SK-N-MC (cell line): Measurements from ENCODE around the gene CAST.
"Not testable (repeated sequence)": the region's sequence is repeated elsewhere in the genome, so short reads cannot be mapped to it uniquely, and the experiment has no call there.

ENCODE experiments used
- DNase-seq: peaks from one replicate; pipeline ENCODE4 v3.0.0-alpha.2; 2011; ENCODE audit warnings: low read depth, low spot score
- H3K27ac ChIP-seq: fragments of 200-600 bp; sonication (generic); 2 replicates; pipeline ENCODE4 v1.5.1; 2016; ENCODE audit warnings: mixed run types
- H3K36me3 ChIP-seq: fragments of 200-600 bp; sonication (generic); 2 replicates; pipeline ENCODE4 v1.6.1; 2017; ENCODE audit warnings: antibody characterized with exemption, low read length, mixed read lengths; ENCODE audit not compliant: insufficient read depth
- H3K4me3 ChIP-seq: fragments of 200-600 bp; sonication (generic); 2 replicates; pipeline ENCODE4 v1.5.1; 2016
- H3K9ac ChIP-seq: fragments of 200-600 bp; sonication (generic); 2 replicates; pipeline ENCODE4 v1.8.0; 2017; ENCODE audit warnings: mixed run types, mixed read lengths; ENCODE audit not compliant: insufficient read length
- H3K9me3 ChIP-seq: fragments of 200-600 bp; sonication (generic); 2 replicates; pipeline ENCODE4 v1.6.1; 2017; ENCODE audit warnings: low read depth, mild to moderate bottlenecking, antibody characterized with exemption, low read length, moderate library complexity, mixed read lengths
- EZH2 ChIP-seq: fragments of 200-600 bp; sonication (generic); IDR thresholded peaks from one replicate; pipeline ENCODE4 v1.6.1; 2017; ENCODE audit warnings: antibody characterized with exemption
- FOXP2 ChIP-seq: optimal IDR thresholded peaks from 2 replicates; pipeline ENCODE3; 2011; ENCODE audit warnings: mild to moderate bottlenecking, moderate library complexity; ENCODE audit not compliant: insufficient read depth; ENCODE audit errors: extremely low read length, control extremely low read depth
- POLR2AphosphoS5 ChIP-seq: IDR thresholded peaks from 2 replicates; pipeline ENCODE4 v1.6.1; 2012; ENCODE audit warnings: mild to moderate bottlenecking, low read depth, low read length, borderline replicate concordance

Gene CAST

DNA sequence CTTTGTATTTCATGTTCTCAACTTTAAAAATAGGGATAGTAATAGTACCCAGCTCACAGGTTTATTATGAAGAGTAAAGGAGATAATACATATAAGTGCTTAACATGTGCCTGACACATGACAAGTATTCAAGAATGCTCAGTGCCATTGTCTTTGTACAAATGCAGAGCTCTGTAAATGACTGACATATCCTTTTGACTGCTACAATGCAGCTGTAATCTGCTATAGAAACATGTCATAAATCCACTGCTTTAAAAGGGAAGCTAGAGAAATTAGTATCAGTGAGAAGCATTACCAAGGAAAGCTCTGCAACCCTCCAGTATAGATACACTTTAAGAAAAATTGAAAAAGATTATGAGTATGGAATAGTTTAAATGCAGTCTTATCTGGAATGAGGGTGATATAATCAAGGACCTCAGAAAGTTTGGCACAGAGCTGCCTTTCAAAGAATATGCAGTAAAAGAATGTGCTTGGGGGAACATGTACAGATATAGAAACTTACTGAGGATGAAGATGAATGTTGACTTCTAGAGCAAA lies 127.7 kb downstream of the CAST start:
- Histone ChIP-seq H3K4me3 (no peak overlapping the region), H3K27ac (no peak overlapping the region), H3K9ac (no peak overlapping the region), H3K9me3 (no peaks in the 10 kb centered on the region), H3K36me3 (no peaks in the 10 kb centered on the region)
- TF ChIP-seq EZH2: no peak
- TF ChIP-seq FOXP2: no peak
- no peak for TF ChIP-seq POLR2AphosphoS5
- DNase-seq: no peak

DNA sequence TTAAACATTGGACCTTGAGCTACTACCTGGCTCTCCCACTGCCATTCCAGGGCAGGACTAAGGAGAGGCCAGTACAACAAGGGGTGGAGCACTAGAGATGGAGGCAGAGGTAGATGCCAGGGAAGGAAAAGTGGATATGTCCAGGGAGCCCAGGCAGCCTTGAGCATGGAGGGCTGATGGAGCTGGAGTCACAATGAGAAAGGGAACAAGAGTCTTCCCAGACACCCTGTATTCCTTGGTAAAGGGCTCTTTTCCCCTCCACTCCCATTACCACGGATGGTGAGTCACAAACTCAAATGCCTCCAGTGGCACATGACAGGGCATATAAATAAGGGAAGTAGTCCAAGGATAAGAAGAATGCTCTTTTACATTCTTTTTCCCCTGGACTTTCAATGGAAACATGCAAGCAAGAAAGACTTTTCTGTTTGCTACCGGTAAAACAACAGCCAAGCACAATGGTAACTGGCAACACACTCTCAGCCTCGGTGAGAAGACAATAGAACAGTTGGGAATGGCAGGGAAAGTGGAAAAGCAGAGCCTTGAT lies 128.9 kb downstream of the CAST start:
- Histone ChIP-seq H3K36me3 (no peaks in the 10 kb centered on the region), H3K4me3 (no peak overlapping the region), H3K9me3 (no peaks in the 10 kb centered on the region), H3K9ac (no peak overlapping the region), H3K27ac (no peak overlapping the region)
- TF ChIP-seq POLR2AphosphoS5: no peak
- TF ChIP-seq FOXP2: no peak
- no peak for TF ChIP-seq EZH2
- DNase-seq: no peak

DNA sequence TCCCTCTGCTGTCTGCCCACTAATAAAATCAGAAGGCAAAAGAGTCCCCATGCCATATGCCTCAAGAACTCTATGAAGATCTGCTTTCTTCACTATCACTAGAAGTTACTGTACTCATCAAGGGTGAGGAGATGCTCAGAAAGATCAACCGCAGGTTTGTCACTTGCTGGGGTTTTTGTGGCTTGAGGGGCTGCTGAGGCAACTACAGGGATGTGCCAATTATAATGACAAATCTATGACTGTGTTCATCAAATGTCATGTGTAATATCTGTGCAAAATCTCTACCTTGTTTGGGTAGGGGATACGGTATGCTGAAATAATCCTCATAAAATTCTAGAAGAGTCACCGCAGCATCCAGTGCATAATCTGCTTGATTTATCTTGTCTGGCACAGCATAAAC lies 132.6 kb downstream of the CAST start:
- no peak for DNase-seq
- TF ChIP-seq EZH2 (no peak), POLR2AphosphoS5 (no peak), FOXP2 (no peak)
- H3K36me3 ChIP-seq: no peaks in the 10 kb centered on the region; the same call in 1 of the 2 replicates
- H3K9me3 ChIP-seq: no peaks in the 10 kb centered on the region
- H3K27ac ChIP-seq: no peak overlapping the region
- no peak overlapping the region for H3K4me3 ChIP-seq
- no peak overlapping the region for H3K9ac ChIP-seq

DNA sequence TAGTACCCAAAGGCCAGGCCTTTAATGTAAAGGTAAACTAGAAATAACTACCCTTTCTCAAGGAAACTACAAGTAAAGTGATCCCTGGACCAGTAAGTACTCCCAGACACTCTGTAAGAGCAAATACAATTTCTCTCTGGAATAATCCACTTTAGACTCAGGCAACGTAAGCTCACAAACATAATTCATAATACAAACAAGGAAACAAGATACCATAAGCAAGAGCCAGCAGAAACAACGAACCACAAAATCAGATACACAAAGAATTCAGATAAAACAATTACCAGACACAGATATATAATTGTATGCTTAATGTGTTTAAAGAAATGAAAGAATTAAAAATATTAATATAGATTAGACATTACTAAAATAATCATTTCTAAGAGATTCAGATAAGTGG lies 133.4 kb downstream of the CAST start:
- DNase-seq: no peak
- H3K9ac ChIP-seq: no peak overlapping the region

DNA sequence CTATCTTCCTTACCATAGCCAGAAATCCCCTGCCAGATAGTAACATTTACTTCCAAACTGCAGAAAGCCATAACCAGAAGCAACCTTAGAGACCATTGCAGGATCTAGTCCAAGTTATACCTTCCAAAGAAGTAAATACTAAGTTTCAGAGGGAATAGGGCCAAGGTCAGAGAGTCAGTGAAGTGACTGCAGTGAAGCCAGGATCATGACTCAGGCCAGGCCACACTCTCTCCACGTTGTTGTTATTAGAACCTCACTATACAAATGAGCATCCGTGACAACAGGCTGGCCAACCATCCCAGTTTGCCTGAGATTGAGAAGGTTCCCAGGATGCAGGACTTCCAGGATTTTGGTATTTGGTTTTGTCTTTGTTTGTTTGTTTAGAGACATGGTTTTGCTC lies 134.3 kb downstream of the CAST start:
- no peaks in the 10 kb centered on the region; the same call in 1 of the 2 replicates for H3K36me3 ChIP-seq
- TF ChIP-seq FOXP2: no peak
- no peak for TF ChIP-seq POLR2AphosphoS5
- no peak for TF ChIP-seq EZH2
- no peak overlapping the region for H3K9ac ChIP-seq
- no peaks in the 10 kb centered on the region for H3K9me3 ChIP-seq
- H3K27ac ChIP-seq: no peak overlapping the region
- H3K4me3 ChIP-seq: no peak overlapping the region
- DNase-seq: no peak

More for the DNA sequence above, 133.4 kb downstream of the CAST start:
- H3K36me3 ChIP-seq: no peaks in the 10 kb centered on the region; the same call in 1 of the 2 replicates
- TF ChIP-seq FOXP2: no peak
- TF ChIP-seq POLR2AphosphoS5: no peak
- no peak for TF ChIP-seq EZH2
- no peaks in the 10 kb centered on the region for H3K9me3 ChIP-seq
- H3K4me3 ChIP-seq: no peak overlapping the region
- no peak overlapping the region for H3K27ac ChIP-seq

DNA sequence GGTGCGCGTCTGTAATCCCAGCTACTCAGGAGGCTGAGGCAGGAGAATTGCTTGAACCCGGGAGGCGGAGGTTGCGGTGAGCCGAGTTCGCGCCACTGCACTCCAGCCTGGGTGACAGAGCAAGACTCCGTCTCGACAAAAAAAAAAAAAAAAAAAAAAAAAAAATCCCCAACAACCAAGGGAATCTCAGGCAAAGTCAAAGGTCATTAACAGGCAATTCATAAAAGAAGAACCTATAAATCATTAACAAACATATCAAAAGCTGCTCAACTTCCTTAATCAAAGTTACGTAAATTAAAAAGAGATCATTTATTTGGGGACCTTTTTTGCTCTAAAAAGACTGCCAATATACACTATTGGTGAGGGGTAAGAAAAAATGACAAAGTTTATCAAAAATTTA lies 139.5 kb downstream of the CAST start:
- not testable (repeated sequence) for H3K4me3 ChIP-seq, H3K27ac ChIP-seq, DNase-seq, H3K9ac ChIP-seq, H3K9me3 ChIP-seq, H3K36me3 ChIP-seq

DNA sequence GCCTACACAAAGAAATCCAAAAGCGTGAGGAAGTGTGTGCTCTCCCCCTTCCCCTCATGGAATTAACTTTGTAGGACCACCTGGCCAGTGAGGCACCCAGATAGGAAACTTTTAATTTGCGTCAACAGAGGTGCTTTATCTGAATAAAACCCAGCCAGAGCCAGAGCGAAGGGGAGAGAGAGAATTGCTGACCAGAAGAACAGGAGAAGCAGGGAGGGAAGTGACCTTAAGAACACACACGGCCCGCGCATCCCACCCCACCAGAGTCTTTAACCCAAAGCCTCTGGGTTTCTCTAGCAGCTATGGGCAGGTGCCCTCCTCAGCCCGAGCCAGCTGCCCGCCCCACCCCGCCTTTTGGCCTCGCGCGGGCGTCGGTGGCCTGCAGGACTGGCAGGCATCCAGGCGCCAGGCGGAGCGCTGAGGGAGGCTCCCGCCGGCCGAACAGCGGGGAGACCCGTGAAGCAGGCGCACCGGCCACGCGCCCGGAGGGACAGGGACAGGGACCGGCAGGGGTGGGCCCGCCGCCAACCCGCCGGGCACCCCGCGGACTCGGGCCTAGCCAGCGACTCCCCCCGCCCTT lies 145.0 kb downstream of the CAST start:
- TF ChIP-seq EZH2: no peak
- TF ChIP-seq POLR2AphosphoS5: no peak
- no peak for TF ChIP-seq FOXP2
- H3K9me3 ChIP-seq: no peaks in the 10 kb centered on the region
- peak overlapping the region; percentile 80 for H3K9ac ChIP-seq
- DNase-seq: no peak
- H3K4me3 ChIP-seq: peak overlapping the region; percentile 93
- H3K27ac ChIP-seq: no peak overlapping the region
- no peaks in the 10 kb centered on the region for H3K36me3 ChIP-seq

DNA sequence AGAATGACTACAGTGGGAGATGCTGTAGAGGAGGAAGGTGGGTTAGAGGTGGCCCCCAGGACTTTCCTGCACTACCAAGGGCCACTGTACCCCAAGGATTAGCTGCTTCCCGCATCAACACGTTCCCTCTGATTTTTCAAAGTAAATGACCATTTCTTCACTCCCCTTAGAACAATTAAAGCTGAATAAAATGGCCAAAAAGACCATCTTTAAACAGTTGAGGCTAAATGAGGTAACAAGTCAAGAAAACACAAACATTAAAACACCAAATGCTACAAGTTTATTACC lies 146.3 kb downstream of the CAST start:
- Histone ChIP-seq H3K9ac (no peak overlapping the region), H3K27ac (no peak overlapping the region), H3K9me3 (no peaks in the 10 kb centered on the region), H3K4me3 (peak overlapping the region; percentile 93), H3K36me3 (no peaks in the 10 kb centered on the region)
- TF ChIP-seq FOXP2 (no peak), POLR2AphosphoS5 (no peak)
- DNase-seq: no peak

DNA sequence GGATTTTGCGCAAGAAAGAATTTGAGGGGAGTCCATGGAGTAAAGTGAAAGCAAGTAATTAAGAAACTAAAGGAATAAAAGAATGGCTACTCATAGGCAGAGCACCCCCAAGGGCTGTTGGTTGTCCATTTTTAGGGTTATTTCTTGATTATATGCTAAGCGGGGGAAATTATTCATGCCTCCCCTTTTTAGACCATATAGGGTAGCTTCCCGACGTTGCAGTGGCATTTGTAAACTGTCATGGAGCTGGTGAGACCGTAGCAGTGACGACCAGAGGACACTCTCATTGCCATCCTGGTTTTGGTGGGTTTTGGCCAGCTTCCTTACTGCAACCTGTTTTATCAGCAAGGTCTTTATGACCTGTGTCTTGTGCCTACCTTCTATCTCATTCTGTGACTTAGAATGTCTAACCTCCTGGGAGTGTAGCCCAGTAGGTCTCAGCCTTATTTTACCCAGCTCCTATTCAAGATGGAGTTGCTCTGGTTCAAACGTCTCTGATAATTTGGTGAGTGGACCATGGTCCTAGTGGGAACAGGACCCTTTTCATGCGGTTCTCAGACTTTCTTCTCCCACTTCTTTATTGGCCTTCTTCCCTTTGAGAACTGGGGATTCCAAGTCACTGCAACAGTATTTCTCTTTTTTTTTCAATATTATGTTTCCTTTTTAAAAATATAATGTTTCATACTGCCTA lies 146.8 kb downstream of the CAST start:
- no peak overlapping the region for H3K27ac ChIP-seq

More for the DNA sequence above, 146.8 kb downstream of the CAST start:
- no peaks in the 10 kb centered on the region for H3K9me3 ChIP-seq
- DNase-seq: no peak
- TF ChIP-seq FOXP2: no peak
- no peak for TF ChIP-seq POLR2AphosphoS5
- no peak for TF ChIP-seq EZH2
- no peak overlapping the region for H3K9ac ChIP-seq
- H3K4me3 ChIP-seq: peak overlapping the region; percentile 93; the same call in 1 of the 2 replicates
- no peaks in the 10 kb centered on the region for H3K36me3 ChIP-seq
